Fibroblast of lung (primary cell): Measurements from ENCODE around the gene HNRNPCL1.

Experiments used
- CTCF ChIP-seq, 2 donors: IDR thresholded peaks in 1 of 2; conservative IDR thresholded peaks in 1 of 2; 1 replicate in 1 of 2; 2 replicates in 1 of 2; pipeline ENCODE4 v1.5.1; 2011 to 2012; ENCODE audit warnings: low read length in 2 of 2, control low read depth in 1 of 2, inconsistent platforms in 1 of 2, low read depth in 1 of 2, mild to moderate bottlenecking in 1 of 2
- EZH2 ChIP-seq: IDR thresholded peaks from 2 replicates; pipeline ENCODE4 v1.5.1; 2012; ENCODE audit warnings: low read length, control low read depth, mild to moderate bottlenecking; ENCODE audit errors: missing control alignments

DNA sequence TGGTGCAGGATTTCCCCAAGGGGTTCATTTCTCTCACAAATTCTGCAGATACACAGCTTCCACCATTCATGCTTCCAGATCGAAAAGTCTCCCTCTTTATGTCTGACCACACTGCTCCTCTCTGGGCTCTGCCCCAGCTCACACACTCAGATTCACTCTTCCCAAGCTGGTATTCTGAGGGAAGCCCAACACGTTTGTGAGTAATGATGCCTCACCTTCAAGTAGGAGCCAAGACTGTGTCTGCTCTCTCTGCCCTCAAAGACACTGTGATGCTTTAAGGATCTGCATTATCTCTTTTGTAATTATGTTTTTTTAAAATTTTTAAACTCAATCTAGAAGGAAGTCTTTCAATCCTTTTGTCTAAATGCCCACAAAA is 37.1 kb downstream of the HNRNPCL1 start:
- TF ChIP-seq CTCF (conservative IDR thresholded peaks at IDR 0.05 in 1 of 2, IDR thresholded peaks at IDR 0.05 in 1 of 2; ENCODE audit: low read depth in 1 of 2, low read length in 2 of 2) (no peak), EZH2 (no peak)
